K562 (cell line): ENCODE measurements around the gene ZER1. TPM values are rescaled to one million over a fixed set of nuclear protein-coding genes. Genes with fewer than 3 reads are reported as not detected.

Source experiments
- BMI1 ChIP-seq: fragments of 150-350 bp; IDR thresholded peaks from 2 replicates; pipeline ENCODE4 v1.6.1; 2014; ENCODE audit warnings: low read length
- GTF2A2 ChIP-seq: IDR thresholded peaks from 2 replicates; pipeline ENCODE4 v1.6.1; 2016; ENCODE audit warnings: mild to moderate bottlenecking, missing genetic modification characterization, missing compliant biosample characterization
- HMG20B ChIP-seq: fragments of 250-450 bp; sonication (Bioruptor Pico); IDR thresholded peaks from 2 replicates; pipeline ENCODE4 v1.5.0; 2021; ENCODE audit warnings: mild to moderate bottlenecking
- ILK ChIP-seq: fragments of 450-650 bp; IDR thresholded peaks from 2 replicates; pipeline ENCODE4 v1.6.1; 2016; ENCODE audit warnings: missing genetic modification characterization, low read depth, mild to moderate bottlenecking, missing compliant biosample characterization, moderate library complexity, borderline replicate concordance
- ZNF445 ChIP-seq: fragments of 250-450 bp; sonication (Bioruptor Pico); IDR thresholded peaks from 2 replicates; pipeline ENCODE4 v1.4.0; 2020; ENCODE audit warnings: low read depth, mild to moderate bottlenecking, moderate library complexity
- polyA plus RNA-seq, 8 experiments: library from polyadenylated mRNA; depleted of rRNA in 4 of 8; stranded (reverse) in 5 of 8; unstranded in 3 of 8; fragments of >200 nt; fragmentation: Nextera tagmentation in 2 of 8; fragmentation: Illumina TruSeq in 1 of 8; extraction: Ambion mirVana in 2 of 8; extraction: Trizol in 1 of 8; gene quantifications; 2 replicates each; pipeline versions ENCODE4 v1.2.1 to v1.2.3, GENCODE V29; 2011 to 2014; ENCODE audit warnings: inconsistent platforms in 1 of 8, missing spikeins in 1 of 8
- total RNA-seq, 7 experiments: library from RNA; depleted of rRNA in 6 of 7; stranded (reverse); fragments of >200 nt in 6 of 7; fragmentation: Illumina TruSeq in 2 of 7; extraction: Trizol in 2 of 7; gene quantifications; 2 replicates each; pipeline versions ENCODE4 v1.2.1 to v1.2.3, GENCODE V29; 2011 to 2021; ENCODE audit warnings: low replicate concordance in 1 of 7
- TF ChIP-seq, protein P1 (sequence below), 2 experiments: fragments of 450-650 bp; IDR thresholded peaks; 2 replicates each; pipeline ENCODE4 v1.6.1; 2016; ENCODE audit warnings: mild to moderate bottlenecking in 2 of 2, borderline replicate concordance in 1 of 2, low read depth in 1 of 2, moderate library complexity in 1 of 2
- TF ChIP-seq, protein P2 (sequence below): fragments of 150-350 bp; IDR thresholded peaks from 2 replicates; pipeline ENCODE4 v1.6.1; 2014; ENCODE audit warnings: low read depth, mild to moderate bottlenecking, low read length, borderline replicate concordance
- TF ChIP-seq, protein P3 (sequence below): sonication (generic); formaldehyde crosslinking; IDR thresholded peaks from 2 replicates; pipeline ENCODE4 v1.8.0; 2022; ENCODE audit warnings: missing genetic modification reagents, mild to moderate bottlenecking, borderline replicate concordance
- TF ChIP-seq, protein P4 (sequence below), 2 experiments: fragments of 250-450 bp in 1 of 2; fragments of 450-650 bp in 1 of 2; sonication (Bioruptor Pico) in 1 of 2; IDR thresholded peaks; 2 replicates each; pipeline versions ENCODE4 v1.6.1 to v1.8.0; 2016 to 2021; ENCODE audit warnings: mild to moderate bottlenecking in 2 of 2, moderate library complexity in 2 of 2, missing compliant biosample characterization in 1 of 2, missing genetic modification characterization in 1 of 2
- TF ChIP-seq, protein P5 (sequence below): fragments of 250-450 bp; sonication (Bioruptor Pico); IDR thresholded peaks from 2 replicates; pipeline ENCODE4 v1.4.0; 2020; ENCODE audit warnings: borderline replicate concordance

The ZER1 gene
- total and polyA plus RNA-seq, 9 of the 15 experiments (the other 6 are each of a cell fraction or from before 2014, with no cell fraction given): 0.07 to 10.7 (median 6.2) TPM

DNA sequence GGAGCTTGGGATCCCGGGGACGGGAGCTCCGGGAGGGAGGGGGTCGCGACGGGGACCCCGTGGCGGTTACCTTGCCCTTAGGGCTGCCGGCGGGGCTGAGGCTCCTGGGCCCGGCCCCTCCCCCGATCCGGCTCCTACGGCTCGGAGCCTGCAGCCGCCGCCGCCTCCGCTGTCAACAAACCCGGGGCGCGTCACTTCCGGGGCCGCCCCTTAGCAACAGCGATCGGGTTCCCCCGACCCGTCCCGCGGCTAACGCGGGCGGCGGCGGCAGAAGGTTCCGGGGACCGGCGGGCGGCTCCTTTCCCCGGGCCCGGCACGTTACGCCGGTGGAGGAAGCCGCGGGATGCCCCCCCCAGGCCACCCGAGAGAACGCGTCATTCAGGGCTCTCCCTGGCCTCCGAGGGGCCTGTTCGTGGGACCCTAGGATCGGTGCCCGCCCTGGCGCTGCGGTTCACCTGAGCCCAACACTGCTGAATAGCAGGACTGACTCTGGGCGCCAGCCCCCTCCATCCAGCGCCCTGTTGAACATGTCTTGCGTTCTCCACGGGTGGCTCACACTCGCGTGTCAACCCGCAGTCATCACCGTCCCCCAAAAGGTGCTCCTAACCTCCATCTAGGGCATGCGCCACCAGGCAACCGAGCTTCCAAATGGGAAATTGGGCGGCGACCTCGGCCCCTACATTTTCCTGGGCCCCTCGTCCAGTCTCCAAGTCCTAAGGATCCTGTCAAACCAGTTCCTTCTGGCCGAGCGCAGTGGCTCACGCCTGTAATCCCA lies at the start of gene ZER1 (continued):
- TF ChIP-seq, protein P1, sequence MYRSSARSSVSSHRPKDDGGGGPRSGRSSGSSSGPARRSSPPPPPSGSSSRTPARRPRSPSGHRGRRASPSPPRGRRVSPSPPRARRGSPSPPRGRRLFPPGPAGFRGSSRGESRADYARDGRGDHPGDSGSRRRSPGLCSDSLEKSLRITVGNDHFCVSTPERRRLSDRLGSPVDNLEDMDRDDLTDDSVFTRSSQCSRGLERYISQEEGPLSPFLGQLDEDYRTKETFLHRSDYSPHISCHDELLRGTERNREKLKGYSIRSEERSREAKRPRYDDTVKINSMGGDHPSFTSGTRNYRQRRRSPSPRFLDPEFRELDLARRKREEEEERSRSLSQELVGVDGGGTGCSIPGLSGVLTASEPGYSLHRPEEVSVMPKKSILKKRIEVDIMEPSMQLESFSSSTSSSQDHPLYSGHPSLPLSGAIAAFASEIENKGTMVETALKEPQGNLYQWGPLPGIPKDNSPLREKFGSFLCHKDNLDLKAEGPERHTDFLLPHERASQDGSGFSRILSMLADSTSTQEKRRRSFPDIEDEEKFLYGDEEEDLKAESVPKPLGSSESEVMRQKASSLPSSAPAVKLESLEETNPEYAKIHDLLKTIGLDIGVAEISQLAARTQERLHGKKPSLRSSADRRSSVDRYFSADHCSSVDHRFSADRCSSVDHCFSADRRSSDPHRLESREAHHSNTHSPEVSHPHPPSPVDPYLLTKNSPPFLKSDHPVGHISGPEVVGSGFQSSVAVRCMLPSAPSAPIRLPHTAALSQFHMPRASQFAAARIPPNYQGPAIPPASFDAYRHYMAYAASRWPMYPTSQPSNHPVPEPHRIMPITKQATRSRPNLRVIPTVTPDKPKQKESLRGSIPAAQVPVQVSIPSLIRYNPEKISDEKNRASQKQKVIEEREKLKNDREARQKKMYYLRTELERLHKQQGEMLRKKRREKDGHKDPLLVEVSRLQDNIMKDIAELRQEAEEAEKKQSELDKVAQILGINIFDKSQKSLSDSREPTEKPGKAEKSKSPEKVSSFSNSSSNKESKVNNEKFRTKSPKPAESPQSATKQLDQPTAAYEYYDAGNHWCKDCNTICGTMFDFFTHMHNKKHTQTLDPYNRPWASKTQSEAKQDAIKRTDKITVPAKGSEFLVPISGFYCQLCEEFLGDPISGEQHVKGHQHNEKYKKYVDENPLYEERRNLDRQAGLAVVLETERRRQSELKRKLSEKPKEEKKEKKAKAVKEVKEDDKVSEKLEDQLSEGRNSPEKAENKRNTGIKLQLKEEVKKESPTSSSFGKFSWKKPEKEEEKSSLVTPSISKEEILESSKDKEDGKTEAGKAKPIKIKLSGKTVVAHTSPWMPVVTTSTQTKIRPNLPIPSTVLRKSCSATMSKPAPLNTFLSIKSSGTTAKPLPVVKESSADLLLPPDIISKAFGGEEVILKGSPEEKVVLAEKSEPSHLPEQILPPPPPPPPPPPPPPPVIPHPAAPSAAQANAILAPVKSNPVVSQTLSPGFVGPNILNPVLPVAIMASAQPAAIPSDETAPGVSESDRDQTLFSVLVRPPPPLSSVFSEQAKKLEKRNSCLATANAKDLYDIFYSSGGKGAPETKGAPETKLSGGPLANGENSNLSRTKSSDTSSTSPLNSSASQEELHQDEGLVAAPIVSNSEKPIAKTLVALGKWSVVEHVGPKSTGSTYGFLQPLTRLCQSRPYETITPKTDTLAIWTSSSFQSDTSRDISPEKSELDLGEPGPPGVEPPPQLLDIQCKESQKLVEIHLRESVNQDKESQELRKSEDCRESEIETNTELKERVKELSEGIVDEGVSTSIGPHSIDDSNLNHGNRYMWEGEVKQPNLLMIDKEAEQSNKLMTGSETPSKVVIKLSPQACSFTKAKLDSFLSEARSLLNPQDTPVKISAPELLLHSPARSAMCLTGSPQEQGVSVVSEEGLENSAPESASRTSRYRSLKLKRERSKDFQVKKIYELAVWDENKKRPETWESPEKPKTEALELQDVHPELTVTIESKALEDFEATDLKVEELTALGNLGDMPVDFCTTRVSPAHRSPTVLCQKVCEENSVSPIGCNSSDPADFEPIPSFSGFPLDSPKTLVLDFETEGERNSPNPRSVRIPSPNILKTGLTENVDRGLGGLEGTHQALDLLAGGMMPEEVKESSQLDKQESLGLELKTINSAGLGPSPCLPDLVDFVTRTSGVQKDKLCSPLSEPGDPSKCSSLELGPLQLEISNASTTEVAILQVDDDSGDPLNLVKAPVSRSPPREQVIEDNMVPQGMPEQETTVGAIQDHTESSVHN (IDR thresholded peaks at IDR 0.05; ENCODE audit: borderline replicate concordance in 1 of 2, low read depth in 1 of 2): no peak
- TF ChIP-seq HMG20B (no peak), ZNF445 (CRISPR knock-in tag) (no peak), GTF2A2 (peak; percentile 81), BMI1 (peak; percentile 61; the same call in 1 of the 2 replicates), ILK (tag) (no peak)
- TF ChIP-seq, protein P2, sequence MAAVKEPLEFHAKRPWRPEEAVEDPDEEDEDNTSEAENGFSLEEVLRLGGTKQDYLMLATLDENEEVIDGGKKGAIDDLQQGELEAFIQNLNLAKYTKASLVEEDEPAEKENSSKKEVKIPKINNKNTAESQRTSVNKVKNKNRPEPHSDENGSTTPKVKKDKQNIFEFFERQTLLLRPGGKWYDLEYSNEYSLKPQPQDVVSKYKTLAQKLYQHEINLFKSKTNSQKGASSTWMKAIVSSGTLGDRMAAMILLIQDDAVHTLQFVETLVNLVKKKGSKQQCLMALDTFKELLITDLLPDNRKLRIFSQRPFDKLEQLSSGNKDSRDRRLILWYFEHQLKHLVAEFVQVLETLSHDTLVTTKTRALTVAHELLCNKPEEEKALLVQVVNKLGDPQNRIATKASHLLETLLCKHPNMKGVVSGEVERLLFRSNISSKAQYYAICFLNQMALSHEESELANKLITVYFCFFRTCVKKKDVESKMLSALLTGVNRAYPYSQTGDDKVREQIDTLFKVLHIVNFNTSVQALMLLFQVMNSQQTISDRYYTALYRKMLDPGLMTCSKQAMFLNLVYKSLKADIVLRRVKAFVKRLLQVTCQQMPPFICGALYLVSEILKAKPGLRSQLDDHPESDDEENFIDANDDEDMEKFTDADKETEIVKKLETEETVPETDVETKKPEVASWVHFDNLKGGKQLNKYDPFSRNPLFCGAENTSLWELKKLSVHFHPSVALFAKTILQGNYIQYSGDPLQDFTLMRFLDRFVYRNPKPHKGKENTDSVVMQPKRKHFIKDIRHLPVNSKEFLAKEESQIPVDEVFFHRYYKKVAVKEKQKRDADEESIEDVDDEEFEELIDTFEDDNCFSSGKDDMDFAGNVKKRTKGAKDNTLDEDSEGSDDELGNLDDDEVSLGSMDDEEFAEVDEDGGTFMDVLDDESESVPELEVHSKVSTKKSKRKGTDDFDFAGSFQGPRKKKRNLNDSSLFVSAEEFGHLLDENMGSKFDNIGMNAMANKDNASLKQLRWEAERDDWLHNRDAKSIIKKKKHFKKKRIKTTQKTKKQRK: no peak
- TF ChIP-seq, protein P3, sequence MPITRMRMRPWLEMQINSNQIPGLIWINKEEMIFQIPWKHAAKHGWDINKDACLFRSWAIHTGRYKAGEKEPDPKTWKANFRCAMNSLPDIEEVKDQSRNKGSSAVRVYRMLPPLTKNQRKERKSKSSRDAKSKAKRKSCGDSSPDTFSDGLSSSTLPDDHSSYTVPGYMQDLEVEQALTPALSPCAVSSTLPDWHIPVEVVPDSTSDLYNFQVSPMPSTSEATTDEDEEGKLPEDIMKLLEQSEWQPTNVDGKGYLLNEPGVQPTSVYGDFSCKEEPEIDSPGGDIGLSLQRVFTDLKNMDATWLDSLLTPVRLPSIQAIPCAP: no peak
- TF ChIP-seq, protein P4, sequence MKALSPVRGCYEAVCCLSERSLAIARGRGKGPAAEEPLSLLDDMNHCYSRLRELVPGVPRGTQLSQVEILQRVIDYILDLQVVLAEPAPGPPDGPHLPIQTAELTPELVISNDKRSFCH (CRISPR knock-in tag; IDR thresholded peaks at IDR 0.05): no peak
- TF ChIP-seq, protein P4 (tag; IDR thresholded peaks at IDR 0.05): no peak; the same call in 1 of the 2 replicates
- TF ChIP-seq, protein P5, sequence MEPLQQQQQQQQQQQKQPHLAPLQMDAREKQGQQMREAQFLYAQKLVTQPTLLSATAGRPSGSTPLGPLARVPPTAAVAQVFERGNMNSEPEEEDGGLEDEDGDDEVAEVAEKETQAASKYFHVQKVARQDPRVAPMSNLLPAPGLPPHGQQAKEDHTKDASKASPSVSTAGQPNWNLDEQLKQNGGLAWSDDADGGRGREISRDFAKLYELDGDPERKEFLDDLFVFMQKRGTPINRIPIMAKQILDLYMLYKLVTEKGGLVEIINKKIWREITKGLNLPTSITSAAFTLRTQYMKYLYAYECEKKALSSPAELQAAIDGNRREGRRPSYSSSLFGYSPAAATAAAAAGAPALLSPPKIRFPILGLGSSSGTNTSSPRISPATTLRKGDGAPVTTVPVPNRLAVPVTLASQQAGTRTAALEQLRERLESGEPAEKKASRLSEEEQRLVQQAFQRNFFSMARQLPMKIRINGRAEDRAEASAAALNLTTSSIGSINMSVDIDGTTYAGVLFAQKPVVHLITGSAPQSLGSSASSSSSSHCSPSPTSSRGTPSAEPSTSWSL (CRISPR knock-in tag): no peak
